WTC11 (cell line): ENCODE measurements around the gene ZGLP1. TPM values are rescaled to one million over a fixed set of nuclear protein-coding genes. Genes with fewer than 3 reads are reported as not detected.
"Not testable (repeated sequence)": the region's sequence is repeated elsewhere in the genome, so short reads cannot be mapped to it uniquely, and the experiment has no call there.

Source experiments
- ATAC-seq: fragments of 200-7000 bp; cut with Tn5 transposase; 2 replicates; pipeline ENCODE4 v1.10.0; 2021; ENCODE audit warnings: mild to moderate bottlenecking, moderate library complexity
- CTCF ChIA-PET: fragments of 300-600 bp; sonication (Branson Sonifier 250); formaldehyde crosslinking; loops from one replicate; lab custom pipeline; 2021; ENCODE audit warnings: antibody characterized with exemption; lab: Charles Lee
- POLR2A ChIA-PET: fragments of 350-600 bp; sonication (Branson Sonifier 250); formaldehyde crosslinking; loops from one replicate; lab custom pipeline; 2021; ENCODE audit warnings: antibody characterized with exemption; lab: Charles Lee
- DNase-seq: peaks from one replicate; pipeline ENCODE4 v3.0.0; 2021; ENCODE audit warnings: low spot score
- H3K27ac Mint-ChIP-seq: 2 replicates; pipeline ENCODE4 v1.8.0; 2021; ENCODE audit warnings: mixed read lengths
- H3K27me3 Mint-ChIP-seq: 2 replicates; pipeline ENCODE4 v1.8.0; 2021; ENCODE audit warnings: low read depth, mild to moderate bottlenecking, moderate library complexity, mixed read lengths
- H3K36me3 Mint-ChIP-seq: 2 replicates; pipeline ENCODE4 v1.8.0; 2021; ENCODE audit warnings: mixed read lengths
- H3K4me1 Mint-ChIP-seq: 2 replicates; pipeline ENCODE4 v1.8.0; 2022; ENCODE audit warnings: mixed read lengths
- H3K4me3 Mint-ChIP-seq: 2 replicates; pipeline ENCODE4 v1.8.0; 2021; ENCODE audit warnings: mild to moderate bottlenecking, moderate library complexity, mixed read lengths
- H3K9me3 Mint-ChIP-seq: 2 replicates; pipeline ENCODE4 v1.8.0; 2021; ENCODE audit warnings: mixed read lengths
- CREB1 ChIP-seq: sonication (generic); formaldehyde crosslinking; IDR thresholded peaks from 2 replicates; pipeline ENCODE4 v1.8.0; 2023; ENCODE audit warnings: mild to moderate bottlenecking, missing genetic modification reagents
- CTCF ChIP-seq: fragments of 200-600 bp; IDR thresholded peaks from 2 replicates; pipeline ENCODE4 v1.8.0; 2022; ENCODE audit warnings: antibody characterized with exemption
- E2F1 ChIP-seq: sonication (generic); formaldehyde crosslinking; IDR thresholded peaks from 2 replicates; pipeline ENCODE4 v1.8.0; 2022; ENCODE audit warnings: mild to moderate bottlenecking, missing genetic modification reagents
- FOXP4 ChIP-seq: sonication (generic); formaldehyde crosslinking; IDR thresholded peaks from 2 replicates; pipeline ENCODE4 v1.8.0; 2022; ENCODE audit warnings: mild to moderate bottlenecking, missing genetic modification reagents
- HMGXB4 ChIP-seq: sonication (generic); formaldehyde crosslinking; IDR thresholded peaks from 2 replicates; pipeline ENCODE4 v1.8.1; 2023; ENCODE audit warnings: mild to moderate bottlenecking, moderate library complexity, missing genetic modification reagents
- KAT7 ChIP-seq: sonication (generic); formaldehyde crosslinking; IDR thresholded peaks from 2 replicates; pipeline ENCODE4 v1.8.1; 2023; ENCODE audit warnings: missing genetic modification reagents, mild to moderate bottlenecking, borderline replicate concordance
- NFYB ChIP-seq: sonication (generic); formaldehyde crosslinking; conservative IDR thresholded peaks from 2 replicates; pipeline ENCODE4 v1.8.0; 2022; ENCODE audit warnings: low read depth, missing genetic modification reagents
- SOX15 ChIP-seq: fragments of 250-450 bp; sonication (Bioruptor Pico); IDR thresholded peaks from 2 replicates; pipeline ENCODE4 v1.9.0; 2021; ENCODE audit warnings: mild to moderate bottlenecking
- ZMAT4 ChIP-seq: fragments of 250-450 bp; sonication (Bioruptor Pico); IDR thresholded peaks from 2 replicates; pipeline ENCODE4 v1.9.0; 2021; ENCODE audit warnings: mild to moderate bottlenecking
- ZNF281 ChIP-seq: sonication (generic); formaldehyde crosslinking; IDR thresholded peaks from 2 replicates; pipeline ENCODE4 v1.8.0; 2023; ENCODE audit warnings: mild to moderate bottlenecking, missing genetic modification reagents
- ZNF317 ChIP-seq: sonication (generic); formaldehyde crosslinking; IDR thresholded peaks from 2 replicates; pipeline ENCODE4 v1.8.1; 2023; ENCODE audit warnings: low read depth, mild to moderate bottlenecking, moderate library complexity, missing genetic modification reagents, borderline replicate concordance
- ZNF671 ChIP-seq: fragments of 250-450 bp; sonication (Bioruptor Pico); IDR thresholded peaks from 2 replicates; pipeline ENCODE4 v1.8.0; 2021; ENCODE audit warnings: mild to moderate bottlenecking
- total RNA-seq: library from RNA; stranded (reverse); gene quantifications from 3 replicates; pipeline ENCODE4 v1.2.3, GENCODE V29; 2021

The ZGLP1 gene
- total RNA-seq, 1 experiment from 2014 or later: 5.9 TPM

- TF ChIP-seq NFYB (CRISPR knock-in tag) (no peak), SOX15 (no peak), ZMAT4 (CRISPR knock-in tag) (no peak), CREB1 (CRISPR knock-in tag) (no peak), ZNF317 (CRISPR knock-in tag) (no peak), FOXP4 (CRISPR knock-in tag) (no peak), ZNF671 (CRISPR knock-in tag) (no peak)
Measured at GRCh38 chr19:10339380-10339960, 29.9 kb upstream of the ZGLP1 start, which contains the start of gene ICAM3 (continued).

GRCh38 chr19:10338940-10339339 lies 29.3 kb upstream of the ZGLP1 start:
- TF ChIP-seq ZNF281 (CRISPR knock-in tag): no peak
- no peak for TF ChIP-seq CTCF
- TF ChIP-seq E2F1: no peak
- no peak for TF ChIP-seq HMGXB4 (CRISPR knock-in tag)
- TF ChIP-seq KAT7 (CRISPR knock-in tag): no peak
- ChIA-PET POLR2A (no interaction called here), CTCF (no interaction called here)
- no peaks in the 10 kb centered on the region for H3K9me3 Mint-ChIP-seq
- H3K4me3 Mint-ChIP-seq: peak overlapping the region; percentile 5; the same call in 1 of the 2 replicates
- peaks cover 31% of the 10 kb centered on the region for H3K4me1 Mint-ChIP-seq
- peaks cover 10% of the 10 kb centered on the region for H3K27me3 Mint-ChIP-seq
- ATAC-seq: no peak
- no peak for DNase-seq
- H3K36me3 Mint-ChIP-seq: no peaks in the 10 kb centered on the region; the same call in 1 of the 2 replicates
- H3K27ac Mint-ChIP-seq: peak overlapping the region; percentile 1; the same call in 1 of the 2 replicates

- H3K4me1 Mint-ChIP-seq: peaks cover 39% of the 10 kb centered on the region
- ATAC-seq, H3K27ac Mint-ChIP-seq, H3K4me3 Mint-ChIP-seq, H3K9me3 Mint-ChIP-seq, POLR2A ChIA-PET, DNase-seq, H3K27me3 Mint-ChIP-seq, H3K36me3 Mint-ChIP-seq: not testable (repeated sequence)
- CTCF ChIA-PET: interaction anchor here (1.4 to 3.7 kb wide), 4 partner anchors 17 to 52 kb away, joined by 4 to 24 read pairs (median 8); partner anchors contain the start of gene TYK2
Measured at GRCh38 chr19:10336725-10337124, 27.1 kb upstream of the ZGLP1 start.
